Cardiac septum (tissue), 1 donor: ENCODE results near the gene NAB1. TPM values are rescaled to one million over a fixed set of nuclear protein-coding genes. Genes with fewer than 3 reads are reported as not detected.

Experiments used
- DNase-seq: peaks from one replicate; pipeline ENCODE4 v3.0.0-alpha.2; 2020; ENCODE audit warnings: low spot score
- intact Hi-C: fragments of 100-400 bp; cut with DNase I; formaldehyde crosslinking; loops from one replicate; pipeline ENCODE4 v1.14.0; 2022
- total RNA-seq: library from RNA; stranded (reverse); fragmentation: NEBNext Ultra II Directional; extraction: Animal tissue kit (Norgen Biotek cat#: 25700); gene quantifications from one replicate; pipeline ENCODE4 v1.2.1, GENCODE V29; 2021
- donor health status: DM: no; HTN: no; CAD: no.

The NAB1 gene
- total RNA-seq, 1 donor from 2014 or later = 35.4 TPM

- intact Hi-C loops = no loop called here
- no peak for DNase-seq
Observed at GRCh38 chr2:190663348-190663747, 14.5 kb downstream of the NAB1 start.

GRCh38 chr2:190663839-190664238, 15.0 kb downstream of the NAB1 start:
- DNase-seq = no peak
- intact Hi-C loops = no loop called here

GRCh38 chr2:190664240-190664639, 15.4 kb downstream of the NAB1 start:
- no peak for DNase-seq
- intact Hi-C loops = no loop called here

GRCh38 chr2:190666895-190667294, 18.0 kb downstream of the NAB1 start:
- no peak for DNase-seq
- intact Hi-C loops = no loop called here

GRCh38 chr2:190668892-190669291, 20.0 kb downstream of the NAB1 start:
- intact Hi-C loops = no loop called here
- no peak for DNase-seq

- DNase-seq = no peak
- intact Hi-C loops = no loop called here
Observed at GRCh38 chr2:190670182-190670946, 21.5 kb downstream of the NAB1 start.

DNA sequence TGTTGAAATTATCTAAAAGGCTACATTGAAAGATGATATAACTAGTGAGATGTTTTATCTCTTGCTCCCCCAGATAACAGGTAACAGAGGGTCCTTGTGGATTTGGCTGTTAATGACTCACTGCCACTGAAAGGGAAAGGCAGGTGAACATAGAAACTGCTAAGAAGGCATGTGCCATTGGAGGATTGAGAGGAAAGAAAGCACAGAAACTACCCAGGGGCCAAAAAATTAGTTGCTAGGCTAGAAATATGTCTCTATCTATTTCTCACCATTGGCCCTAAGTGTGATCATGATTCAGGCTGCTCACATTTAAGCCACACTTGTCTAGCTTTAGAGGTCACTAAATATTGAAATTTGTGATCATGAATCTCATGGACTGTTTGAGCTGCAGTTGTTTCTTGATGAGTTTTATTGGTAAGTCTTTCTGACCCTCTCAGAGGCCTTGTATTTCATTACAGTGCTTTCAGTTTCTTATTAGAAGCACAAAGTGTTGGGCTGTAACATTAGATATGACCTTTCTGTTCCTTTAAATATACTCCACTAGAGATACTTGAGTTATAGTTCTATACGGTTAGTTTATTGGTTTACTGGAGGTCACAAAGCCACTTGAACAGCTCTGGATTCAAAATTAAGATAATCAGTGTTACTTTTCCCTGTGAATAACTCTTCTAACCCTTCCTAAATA, 26.2 kb downstream of the NAB1 start:
- intact Hi-C loops = no loop called here
- no peak for DNase-seq

GRCh38 chr2:190677255-190677654, 28.4 kb downstream of the NAB1 start:
- DNase-seq = no peak
- intact Hi-C loops = no loop called here

- no peak for DNase-seq
- intact Hi-C loops = no loop called here
Observed at GRCh38 chr2:190678444-190679162, 29.7 kb downstream of the NAB1 start.

- intact Hi-C loops = no loop called here
- DNase-seq = no peak
Observed at GRCh38 chr2:190679391-190679790, 30.5 kb downstream of the NAB1 start.

- DNase-seq = no peak
- intact Hi-C loops = no loop called here
Observed at GRCh38 chr2:190679813-190680591, 31.1 kb downstream of the NAB1 start.

DNA sequence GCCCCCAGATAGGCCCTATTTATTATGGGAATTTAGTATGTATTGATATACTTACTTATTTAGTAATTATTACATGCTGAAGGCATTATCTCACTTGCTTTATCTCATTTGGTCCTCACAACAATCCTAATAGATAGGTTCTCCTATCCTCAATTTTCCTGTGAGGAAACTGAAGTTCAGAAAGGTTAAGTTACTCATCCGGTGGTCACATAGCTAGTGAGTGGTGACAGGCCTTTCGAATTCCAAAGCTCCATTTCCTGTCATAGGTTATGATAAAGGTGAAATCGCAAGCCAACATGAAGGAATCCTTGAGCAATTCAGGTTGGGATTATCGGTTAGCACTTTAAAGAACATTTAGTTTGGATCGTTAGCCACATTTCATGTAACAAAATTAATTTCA, 33.3 kb downstream of the NAB1 start:
- intact Hi-C loops = no loop called here

GRCh38 chr2:190683802-190684201, 34.9 kb downstream of the NAB1 start:
- intact Hi-C loops = no loop called here
- no peak for DNase-seq

More for the DNA sequence above, 33.3 kb downstream of the NAB1 start:
- DNase-seq = no peak

GRCh38 chr2:190684931-190685330, 36.0 kb downstream of the NAB1 start:
- intact Hi-C loops = no loop called here
- DNase-seq = no peak

- intact Hi-C loops = no loop called here
- DNase-seq = no peak
Observed at GRCh38 chr2:190685333-190685732, 36.5 kb downstream of the NAB1 start.

GRCh38 chr2:190693533-190694232, 44.8 kb downstream of the NAB1 start:
- no peak for DNase-seq
- intact Hi-C loops = no loop called here

DNA sequence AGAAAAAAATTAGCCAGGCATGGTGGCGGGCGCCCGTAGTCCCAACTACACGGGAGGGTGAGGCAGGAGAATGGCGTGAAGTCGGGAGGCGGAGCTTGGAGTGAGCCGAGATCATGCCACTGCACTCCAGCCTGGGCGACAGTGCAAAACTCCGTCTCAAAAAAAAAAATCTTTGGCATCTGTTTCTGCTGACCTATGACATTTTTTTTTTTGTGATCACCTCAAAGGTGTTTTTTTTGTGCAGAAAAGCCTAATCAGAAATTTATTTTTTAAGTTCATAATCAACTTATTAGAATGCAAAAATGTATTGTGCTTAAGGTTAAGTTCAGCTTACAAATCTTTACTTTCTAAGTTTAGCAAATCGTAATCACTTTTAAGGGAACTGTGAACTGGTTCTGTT, 45.6 kb downstream of the NAB1 start:
- intact Hi-C loops = no loop called here
- DNase-seq = no peak

DNA sequence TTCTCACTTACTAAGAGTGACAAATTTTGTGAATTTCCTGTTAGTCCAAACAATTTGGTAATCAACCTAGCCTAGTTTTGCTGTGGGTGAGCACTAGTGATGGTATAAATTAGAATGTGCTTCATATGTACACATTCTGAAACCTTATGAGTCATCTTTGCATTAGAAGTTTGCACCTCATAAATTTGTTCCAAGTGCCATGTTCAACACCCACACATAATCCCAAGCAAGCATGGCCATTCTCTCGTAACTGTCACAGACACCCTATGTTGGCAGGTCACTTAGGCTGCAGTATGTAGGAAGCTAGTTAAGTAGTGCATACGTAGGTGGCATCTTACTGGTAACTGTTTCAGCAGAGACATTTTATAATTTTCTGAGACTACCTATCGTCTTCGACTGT, 46.9 kb downstream of the NAB1 start:
- no peak for DNase-seq
- intact Hi-C loops = no loop called here

DNA sequence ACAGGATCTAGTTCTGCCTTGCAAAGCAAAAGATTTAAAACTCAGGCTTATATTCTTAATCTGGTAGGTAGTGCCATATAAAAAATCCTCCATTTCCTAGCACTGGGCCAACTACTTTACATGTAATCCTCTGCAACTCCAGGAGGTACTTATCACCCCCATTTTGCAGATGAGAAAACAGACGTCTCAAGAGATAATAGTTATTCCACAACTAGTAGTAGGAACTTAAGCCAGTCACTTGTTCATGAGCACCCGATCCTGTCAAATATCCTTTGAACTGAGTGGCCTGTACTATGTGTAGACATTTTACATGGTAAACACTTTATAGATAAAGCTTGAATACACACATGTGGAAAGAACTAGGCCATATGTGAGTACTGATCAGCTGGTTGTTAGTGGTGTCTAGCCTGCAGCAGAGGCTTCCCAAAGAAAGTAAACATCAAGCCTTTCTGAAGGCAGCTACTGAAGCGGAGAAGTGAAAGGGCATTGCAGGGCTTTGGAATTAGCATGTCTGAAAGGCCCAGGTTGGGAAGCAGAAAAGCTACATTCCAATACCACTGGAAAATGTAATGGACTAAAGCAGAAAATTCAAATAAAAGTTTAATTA, 48.0 kb downstream of the NAB1 start:
- intact Hi-C loops = no loop called here
- DNase-seq = no peak
